GM03348 (cell line): ENCODE measurements around the gene SYTL1.
A peak's percentile ranks its signal among the peaks of the same experiment; 100 is the strongest.

Experiments used
- DNase-seq: peaks from one replicate; pipeline ENCODE4 v3.0.0; 2012; ENCODE audit warnings: low spot score

The SYTL1 gene

GRCh38 chr1:27318596-27318995 is 23.2 kb upstream of the SYTL1 start:
- DNase-seq = peak; percentile 72

- peak; percentile 99 for DNase-seq
Measured at GRCh38 chr1:27321813-27322568, 19.8 kb upstream of the SYTL1 start, which contains the start of gene TMEM222. TMEM222 (plus strand) TSS chr1:27322163; CDS start chr1:27322198, 35 bp downstream.

DNA sequence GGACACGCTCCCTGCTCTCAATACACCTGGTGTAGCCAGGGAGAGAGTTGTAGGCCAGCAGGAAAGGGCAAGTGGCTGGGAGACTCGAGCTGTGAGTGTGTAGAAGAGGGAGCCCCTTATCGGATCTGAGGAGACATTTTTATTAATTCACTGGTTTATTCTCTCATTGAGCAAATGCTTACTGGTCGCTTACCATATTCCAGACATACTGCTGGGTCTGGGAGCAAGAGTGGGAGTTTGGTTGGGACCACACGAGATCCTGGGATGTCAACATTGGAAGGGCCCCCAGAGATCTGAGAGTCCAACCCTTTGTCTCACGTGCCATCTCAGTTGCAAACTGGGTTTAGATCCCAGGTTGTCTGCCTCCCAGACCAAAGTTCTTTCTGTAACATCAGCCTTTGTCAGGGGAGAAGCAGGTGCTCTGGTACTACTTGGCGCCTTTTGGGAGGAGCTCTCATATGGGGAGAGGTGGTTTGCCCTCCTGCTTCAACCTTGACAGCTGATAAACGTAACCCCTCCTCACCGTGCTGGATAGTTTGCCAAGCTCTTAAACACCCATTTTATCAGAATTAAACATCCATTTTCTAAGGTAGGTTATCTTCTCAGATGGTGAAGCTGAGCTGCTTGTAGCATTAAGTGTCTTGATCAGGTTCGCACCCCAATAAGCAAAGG is 19.1 kb upstream of the SYTL1 start:
- no peak for DNase-seq

GRCh38 chr1:27325286-27325685 is 16.5 kb upstream of the SYTL1 start:
- DNase-seq = no peak

DNA sequence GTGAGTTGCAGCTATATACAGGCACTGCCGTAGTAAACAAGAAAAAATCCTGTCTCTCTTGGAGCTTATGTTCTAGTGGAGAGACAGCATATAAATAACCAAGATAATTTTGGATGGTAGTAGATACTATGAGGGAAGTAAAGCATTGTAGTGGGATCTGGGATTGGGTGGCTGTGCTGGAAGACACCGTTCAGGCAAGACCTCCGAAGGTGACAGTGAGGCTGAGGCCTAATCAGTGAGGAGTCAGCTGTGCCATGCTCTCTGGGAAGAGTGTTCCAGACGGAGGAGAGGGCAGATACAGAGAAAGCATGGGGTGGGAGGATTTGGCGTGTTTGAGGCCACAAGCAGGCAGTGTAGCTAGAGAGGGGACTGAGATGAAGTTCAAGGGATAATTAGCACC is 13.9 kb upstream of the SYTL1 start:
- DNase-seq = no peak

DNA sequence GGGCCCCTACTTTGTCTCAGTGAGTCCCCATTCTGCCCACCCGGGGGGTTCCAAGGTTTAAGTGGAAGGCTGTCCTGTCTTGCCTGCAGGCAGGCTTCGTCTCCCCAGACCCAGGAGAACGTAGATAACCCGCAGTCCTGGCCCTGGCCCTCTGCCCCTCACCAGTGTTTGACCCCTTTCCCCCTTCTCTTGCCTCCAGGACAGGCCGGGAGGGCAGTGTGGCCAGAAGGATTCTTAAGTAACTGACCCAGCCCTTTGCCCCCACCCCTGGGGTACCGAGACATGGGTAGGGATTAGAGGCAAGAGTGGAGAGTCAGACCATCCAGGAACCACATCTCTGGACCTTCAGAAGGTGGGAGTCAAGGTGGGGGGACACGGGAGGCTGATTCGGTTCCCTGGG is 11.0 kb upstream of the SYTL1 start:
- no peak for DNase-seq

GRCh38 chr1:27331426-27331825 is 10.4 kb upstream of the SYTL1 start:
- DNase-seq = no peak

DNA sequence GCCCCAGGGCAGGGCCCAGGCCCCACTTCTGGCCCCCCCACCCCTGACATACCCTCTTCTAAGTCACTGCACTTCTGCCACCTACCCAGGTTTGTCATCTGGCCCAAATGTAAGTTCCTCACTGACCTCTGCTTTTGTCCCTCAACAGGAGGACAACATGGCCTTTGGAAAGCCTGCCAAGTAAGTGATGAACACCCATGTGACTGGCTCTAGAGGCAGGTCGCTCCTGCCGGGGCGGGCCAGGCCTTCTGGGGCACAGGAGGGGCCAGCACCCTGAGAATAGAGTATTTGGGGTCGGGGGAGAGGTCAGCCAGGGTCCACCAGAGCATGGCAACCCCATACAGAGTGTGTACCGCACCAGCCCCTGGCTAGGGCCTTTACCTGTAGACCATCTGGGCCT is 9.9 kb upstream of the SYTL1 start:
- DNase-seq = no peak

DNA sequence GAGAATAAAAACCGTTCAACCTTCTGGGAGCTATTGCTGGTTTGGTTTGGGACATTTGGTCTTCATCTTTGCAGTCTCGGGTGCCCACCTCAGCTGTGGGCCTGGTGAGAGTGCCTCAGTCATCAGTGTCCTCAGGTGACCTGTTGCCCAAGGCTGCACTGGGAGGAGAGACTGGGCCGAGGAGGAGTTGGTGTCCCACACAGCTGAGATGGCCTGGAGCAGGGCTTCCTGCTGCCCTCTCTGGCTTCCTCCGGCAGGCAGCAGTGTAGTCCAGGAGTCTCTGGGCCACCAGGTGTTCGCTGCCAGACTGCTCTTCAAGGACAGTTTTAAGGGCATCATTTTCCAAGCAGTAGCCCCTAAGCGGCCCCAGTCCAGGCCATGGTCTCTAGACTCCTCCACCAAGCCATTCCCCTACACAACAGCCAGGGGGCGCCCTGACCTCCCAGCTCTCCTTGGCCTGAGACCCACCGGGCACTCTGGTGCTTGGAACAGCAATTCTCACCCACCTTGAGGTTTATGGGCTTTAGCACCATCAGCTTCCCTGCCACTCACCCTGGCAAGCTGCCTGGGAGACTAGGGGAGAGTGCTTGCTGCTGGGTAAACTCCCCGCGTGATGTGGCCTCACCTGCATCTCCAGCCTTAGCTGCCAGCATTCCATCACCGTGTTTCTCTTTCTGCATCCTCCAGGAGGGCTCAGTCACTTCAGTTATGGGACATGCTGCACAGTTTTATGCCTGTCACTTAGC is 9.1 kb upstream of the SYTL1 start:
- DNase-seq = peak; percentile 85

DNA sequence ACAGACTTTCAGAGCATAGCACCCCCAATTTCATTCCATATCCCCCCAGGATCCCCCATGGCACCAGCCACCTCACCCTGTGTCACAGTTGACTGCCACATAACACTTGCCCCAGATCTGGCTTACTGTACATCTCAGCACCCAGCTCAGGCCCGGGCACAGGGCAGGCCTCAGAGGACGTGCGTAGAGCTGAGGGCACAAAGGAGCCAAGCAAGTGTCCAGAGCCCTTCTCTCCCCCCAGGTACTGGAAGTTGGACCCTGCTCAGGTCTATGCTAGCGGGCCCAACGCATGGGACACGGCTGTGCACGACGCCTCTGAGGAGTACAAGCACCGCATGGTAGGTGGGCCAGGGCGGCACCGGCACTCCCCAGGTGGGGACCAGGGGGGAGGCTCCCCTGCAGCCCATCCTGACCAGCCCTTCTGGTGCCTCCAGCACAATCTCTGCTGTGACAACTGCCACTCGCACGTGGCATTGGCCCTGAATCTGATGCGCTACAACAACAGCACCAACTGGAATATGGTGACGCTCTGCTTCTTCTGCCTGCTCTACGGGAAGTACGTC is 8.0 kb upstream of the SYTL1 start:
- DNase-seq = no peak

- no peak for DNase-seq
Measured at GRCh38 chr1:27335506-27336422, 6.1 kb upstream of the SYTL1 start.

DNA sequence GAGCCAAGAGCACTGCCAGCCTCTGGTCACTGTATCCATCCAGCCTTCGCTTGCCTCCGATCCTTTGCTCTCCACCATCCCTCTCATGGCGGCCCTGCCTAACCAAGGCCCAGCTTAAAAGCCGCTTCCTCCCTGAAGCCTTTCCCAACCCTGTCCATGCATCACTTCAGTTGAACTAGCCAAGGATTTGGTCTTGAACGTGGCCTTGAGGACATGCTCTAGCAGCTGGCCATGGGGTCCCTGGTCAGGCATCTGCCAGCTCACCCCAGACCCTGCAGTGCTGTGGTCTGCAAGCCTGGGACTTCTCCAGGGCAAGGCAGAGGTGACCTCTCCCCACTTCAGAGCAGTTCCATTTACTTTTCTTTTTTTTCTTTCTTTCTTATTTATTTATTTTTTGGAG is 5.1 kb upstream of the SYTL1 start:
- DNase-seq = no peak

DNA sequence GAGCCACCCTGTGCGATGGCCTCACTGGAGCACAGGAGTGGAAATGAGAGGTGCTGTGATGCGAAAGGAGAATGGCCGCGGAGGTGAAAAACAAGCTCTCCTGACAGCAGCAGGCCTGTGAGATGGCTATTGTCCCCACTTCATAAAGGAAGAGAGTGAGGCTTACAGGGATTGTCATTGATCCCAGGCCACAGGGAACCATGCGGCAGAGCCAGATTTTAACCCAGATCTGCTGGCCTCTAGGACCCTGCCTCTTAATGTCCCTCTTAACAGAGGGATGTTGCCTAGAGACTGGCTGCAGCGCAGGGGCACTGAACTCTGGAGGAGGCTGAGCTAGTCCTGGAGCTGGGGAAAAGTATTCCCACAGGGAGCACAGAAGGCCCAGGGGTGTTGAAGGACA is 3.1 kb upstream of the SYTL1 start:
- DNase-seq = no peak

DNA sequence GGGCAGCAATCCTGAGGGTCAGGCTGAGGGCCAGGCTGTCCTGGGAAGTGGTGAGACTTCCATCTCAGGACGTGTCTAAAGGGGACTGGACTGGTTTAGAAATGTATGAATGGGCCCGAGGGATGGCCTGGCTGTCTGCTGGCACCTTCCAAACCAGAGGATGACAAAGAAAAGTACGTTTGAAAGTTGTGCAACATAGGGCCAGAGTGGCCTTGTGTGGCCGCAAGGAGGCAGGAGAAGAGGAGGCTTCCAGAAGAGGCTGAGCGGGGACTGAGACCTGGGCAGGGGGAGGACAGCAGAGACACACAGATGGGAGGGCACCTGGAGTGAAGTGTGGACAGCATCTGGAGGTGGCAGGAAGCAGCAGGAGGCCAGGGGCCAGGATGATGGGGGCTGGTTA is 2.6 kb upstream of the SYTL1 start:
- DNase-seq = no peak

- DNase-seq = no peak
Measured at GRCh38 chr1:27342391-27342777, 562 bp downstream of the SYTL1 start.

GRCh38 chr1:27342778-27343638 is 1.2 kb downstream of the SYTL1 start:
- DNase-seq = no peak

DNA sequence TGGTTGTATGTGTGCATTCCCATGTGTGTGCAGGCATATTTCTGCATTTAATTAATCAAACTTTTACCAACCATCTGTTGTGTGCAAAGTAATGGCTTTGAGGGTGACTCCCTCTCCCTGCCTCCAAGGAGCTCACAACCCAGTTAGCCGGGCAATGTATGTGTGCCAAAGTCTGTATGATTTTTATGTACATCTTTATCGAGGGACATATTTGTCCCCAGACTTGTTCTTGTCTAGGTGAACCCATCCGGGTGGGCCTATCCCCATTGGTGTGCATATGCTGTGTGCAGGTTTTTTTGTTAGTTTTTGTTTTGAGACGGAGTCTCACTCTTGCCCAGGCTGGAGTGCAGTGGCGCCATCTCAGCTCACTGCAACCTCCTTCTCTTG is 1.8 kb downstream of the SYTL1 start:
- no peak for DNase-seq

DNA sequence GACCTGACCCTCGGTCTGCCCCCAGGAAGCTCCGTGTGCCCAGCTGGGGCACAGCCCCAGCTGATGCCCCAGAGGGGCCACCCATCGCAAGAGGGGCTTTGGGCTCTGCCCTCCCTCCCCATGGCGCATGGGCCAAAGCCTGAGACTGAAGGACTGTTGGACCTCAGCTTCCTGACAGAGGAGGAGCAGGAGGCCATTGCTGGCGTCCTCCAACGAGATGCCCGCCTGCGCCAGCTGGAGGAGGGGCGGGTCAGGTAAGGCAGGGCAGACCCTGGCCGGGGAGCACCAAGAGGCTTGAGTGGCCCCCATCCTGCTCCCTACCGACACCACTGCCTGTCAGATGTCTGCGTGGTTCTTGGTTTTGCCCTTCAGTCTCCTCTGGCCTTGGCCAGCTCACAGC is 3.5 kb downstream of the SYTL1 start:
- DNase-seq = no peak

GRCh38 chr1:27346357-27346756 is 4.5 kb downstream of the SYTL1 start:
- no peak for DNase-seq

- DNase-seq = no peak
Measured at GRCh38 chr1:27346991-27347624, 5.3 kb downstream of the SYTL1 start.
